Measurements from ENCODE around the gene PACS2. TPM values are rescaled to one million over a fixed set of nuclear protein-coding genes. Genes with fewer than 3 reads are reported as not detected.

PACS2 gene
- total RNA-seq, result 10 to 100 TPM; 59.8 to 97.4 (median 71.2) TPM

DNA sequence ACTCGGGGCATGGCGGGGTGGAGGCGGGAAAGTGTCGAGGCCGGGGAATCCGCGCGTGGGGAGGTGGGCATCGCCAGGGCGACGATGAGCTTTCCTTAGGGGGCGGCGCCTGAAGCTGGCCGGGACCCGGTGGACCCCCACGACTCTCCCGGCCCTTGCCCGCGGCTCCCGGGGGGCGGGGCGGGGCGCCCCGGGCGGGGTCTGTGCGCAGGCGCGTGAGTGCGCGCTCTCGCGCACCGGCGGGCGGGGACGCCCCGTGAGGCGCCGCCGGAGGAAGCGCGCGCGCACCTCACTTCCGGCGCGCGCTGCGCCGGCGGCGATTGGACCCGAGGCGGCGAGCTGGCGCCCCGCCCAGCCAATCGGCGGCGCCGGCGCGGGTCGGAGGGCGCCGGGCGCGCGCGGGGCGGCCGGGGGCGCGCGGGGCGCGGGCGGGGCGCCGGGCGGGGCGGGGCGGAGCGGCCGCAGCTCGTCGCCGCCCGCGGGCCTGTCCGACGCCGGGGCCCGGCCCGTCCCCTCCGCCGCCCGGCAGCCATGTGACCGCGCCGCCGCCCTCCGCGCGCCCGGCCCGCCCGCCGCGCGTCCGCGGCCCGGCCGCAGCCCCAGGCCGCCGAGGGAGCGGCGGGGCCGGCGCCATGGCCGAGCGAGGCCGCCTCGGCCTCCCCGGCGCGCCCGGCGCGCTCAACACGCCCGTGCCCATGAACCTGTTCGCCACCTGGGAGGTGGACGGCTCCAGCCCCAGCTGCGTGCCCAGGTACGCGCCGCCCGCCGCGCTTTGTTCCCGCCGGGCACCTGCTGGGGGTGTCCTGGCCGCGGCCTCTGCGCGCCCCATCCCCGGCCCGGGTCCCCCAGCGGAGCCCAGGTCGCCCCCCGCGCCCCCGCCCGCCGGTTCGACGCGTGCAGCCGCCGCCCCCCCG lies at the start of gene PACS2:
TSS of gene PACS2 (plus strand) at position 462 of the 914 bp plus-strand sequence. CDS start at position 633, 171 bp downstream.
- intact Hi-C loops (cut with DNase I), result loop anchor here (10.0 kb wide), 1 partner anchor 70 kb away; the partner anchor contains the start of gene BTBD6
- no peak for DNase-seq (ENCODE audit: extremely low spot score)
- Histone ChIP-seq H3K27ac (replicated peaks in 1 of 4) (peak within 1 kb of the TSS; percentile 90 to 99 (median 98)), H3K27me3 (no peaks in the 10 kb centered on the region), H3K4me3 (peak within 1 kb of the TSS; percentile 76 to 98 (median 92)), H3K4me1 (peaks cover 36 to 54% (median 46%) of the 10 kb centered on the region in 4 donors), H3K36me3 (no peaks in the 10 kb centered on the region), H3K9me3 (no peaks in the 10 kb centered on the region)
- 0% methylated on average over 33 of the region's 163 CpGs for WGBS
- TF ChIP-seq POLR2AphosphoS5 (IDR thresholded peaks at IDR 0.05), result peak; percentile 34 to 71
- TF ChIP-seq, protein P1, sequence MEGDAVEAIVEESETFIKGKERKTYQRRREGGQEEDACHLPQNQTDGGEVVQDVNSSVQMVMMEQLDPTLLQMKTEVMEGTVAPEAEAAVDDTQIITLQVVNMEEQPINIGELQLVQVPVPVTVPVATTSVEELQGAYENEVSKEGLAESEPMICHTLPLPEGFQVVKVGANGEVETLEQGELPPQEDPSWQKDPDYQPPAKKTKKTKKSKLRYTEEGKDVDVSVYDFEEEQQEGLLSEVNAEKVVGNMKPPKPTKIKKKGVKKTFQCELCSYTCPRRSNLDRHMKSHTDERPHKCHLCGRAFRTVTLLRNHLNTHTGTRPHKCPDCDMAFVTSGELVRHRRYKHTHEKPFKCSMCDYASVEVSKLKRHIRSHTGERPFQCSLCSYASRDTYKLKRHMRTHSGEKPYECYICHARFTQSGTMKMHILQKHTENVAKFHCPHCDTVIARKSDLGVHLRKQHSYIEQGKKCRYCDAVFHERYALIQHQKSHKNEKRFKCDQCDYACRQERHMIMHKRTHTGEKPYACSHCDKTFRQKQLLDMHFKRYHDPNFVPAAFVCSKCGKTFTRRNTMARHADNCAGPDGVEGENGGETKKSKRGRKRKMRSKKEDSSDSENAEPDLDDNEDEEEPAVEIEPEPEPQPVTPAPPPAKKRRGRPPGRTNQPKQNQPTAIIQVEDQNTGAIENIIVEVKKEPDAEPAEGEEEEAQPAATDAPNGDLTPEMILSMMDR (IDR thresholded peaks at IDR 0.05), result no peak

- Histone ChIP-seq H3K27ac (replicated peaks in 1 of 4) (no peak overlapping the region), H3K36me3 (peaks cover 0 to 73% (median 29%) of the 10 kb centered on the region in 4 donors)
- 76% methylated on average over 8 of the region's 21 CpGs for WGBS
Observed at GRCh38 chr14:105267820-105268548, 46.6 kb upstream of the PACS2 start.

DNA sequence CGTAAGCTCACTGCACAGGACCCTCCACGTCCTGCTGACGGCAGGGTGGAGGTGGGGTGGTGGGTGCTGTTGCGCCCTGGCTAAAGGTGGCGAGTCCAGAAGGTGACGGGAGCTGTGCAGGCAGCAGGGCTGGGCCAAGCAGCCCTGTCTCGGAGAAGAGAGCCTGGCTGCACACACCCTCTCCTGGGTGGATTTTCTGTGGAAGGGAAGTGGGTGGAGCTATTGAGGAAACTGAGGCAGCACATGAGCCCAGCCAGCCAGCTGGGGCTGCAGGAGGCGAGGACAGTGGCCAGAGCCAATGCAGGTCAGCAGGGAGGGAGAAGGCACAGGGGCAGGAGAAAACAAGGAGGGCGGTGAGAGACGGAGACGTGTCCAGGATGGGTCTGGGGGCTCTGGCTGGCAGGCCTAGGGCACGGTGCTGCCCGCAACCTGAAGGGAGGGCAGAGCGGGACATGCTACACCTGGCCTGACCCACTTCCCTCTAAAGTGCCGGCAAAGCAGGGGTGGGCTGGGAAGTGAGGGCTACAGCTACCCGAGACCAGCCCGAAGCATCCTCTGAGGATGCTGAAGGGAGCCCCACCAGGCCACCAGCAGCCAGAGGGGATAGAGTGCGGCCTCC lies 45.7 kb upstream of the PACS2 start:
- DNase-seq (ENCODE audit: extremely low spot score), result no peak
- Histone ChIP-seq H3K27me3 (no peaks in the 10 kb centered on the region), H3K36me3 (peaks cover 0 to 66% (median 25%) of the 10 kb centered on the region in 4 donors), H3K4me3 (no peak overlapping the region), H3K27ac (replicated peaks in 1 of 4) (no peak overlapping the region), H3K4me1 (peaks cover 0 to 6% (median 0%) of the 10 kb centered on the region in 4 donors), H3K9me3 (no peaks in the 10 kb centered on the region)
- 88% methylated on average over 15 of the region's 18 CpGs for WGBS
- intact Hi-C loops (cut with DNase I), result no loop called here
- TF ChIP-seq EP300 (IDR thresholded peaks at IDR 0.05) (no peak), POLR2AphosphoS5 (IDR thresholded peaks at IDR 0.05) (no peak), POLR2A (IDR thresholded peaks at IDR 0.05; ENCODE audit: low read depth) (no peak)
- TF ChIP-seq, protein P1 (IDR thresholded peaks at IDR 0.05), result no peak

More at GRCh38 chr14:105267820-105268548, 46.6 kb upstream of the PACS2 start:
- H3K9me3 ChIP-seq, result no peaks in the 10 kb centered on the region
- intact Hi-C loops (cut with DNase I), result no loop called here
- H3K27me3 ChIP-seq, result no peaks in the 10 kb centered on the region
- H3K4me1 ChIP-seq, result peaks cover 0 to 6% (median 0%) of the 10 kb centered on the region in 4 donors
- H3K4me3 ChIP-seq, result no peak overlapping the region
- TF ChIP-seq POLR2AphosphoS5 (IDR thresholded peaks at IDR 0.05) (no peak), EP300 (IDR thresholded peaks at IDR 0.05) (no peak), POLR2A (IDR thresholded peaks at IDR 0.05; ENCODE audit: low read depth) (no peak)
- TF ChIP-seq, protein P1 (IDR thresholded peaks at IDR 0.05), result no peak
- DNase-seq (ENCODE audit: extremely low spot score), result no peak

DNA sequence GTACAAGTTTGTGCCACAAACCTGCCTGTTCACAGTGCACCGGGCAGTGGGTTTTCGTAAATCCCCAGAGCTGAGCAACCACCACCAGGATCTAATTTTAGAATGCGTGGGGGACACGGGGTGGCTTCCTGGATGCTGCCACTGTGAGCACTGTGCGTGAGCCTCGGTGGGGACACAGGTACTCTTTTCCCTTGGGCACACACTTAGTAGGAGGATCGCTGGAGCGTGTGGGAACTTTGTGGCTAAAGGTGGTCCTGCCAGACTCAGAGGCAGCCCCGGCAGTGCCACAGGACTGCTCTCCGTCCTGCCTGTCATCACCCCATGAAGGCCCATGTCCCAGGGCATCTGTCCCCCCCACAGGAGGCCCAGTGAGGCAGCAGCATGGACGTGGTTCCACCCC lies 45.1 kb upstream of the PACS2 start:
- TF ChIP-seq POLR2AphosphoS5 (IDR thresholded peaks at IDR 0.05), result no peak
- no peak for TF ChIP-seq POLR2A (IDR thresholded peaks at IDR 0.05; ENCODE audit: low read depth)
- TF ChIP-seq, protein P1 (IDR thresholded peaks at IDR 0.05), result no peak
- no peak for TF ChIP-seq EP300 (IDR thresholded peaks at IDR 0.05)
- H3K4me1 ChIP-seq, result peaks cover 0 to 6% (median 0%) of the 10 kb centered on the region in 4 donors
- no peak overlapping the region for H3K4me3 ChIP-seq
- H3K36me3 ChIP-seq, result peaks cover 0 to 60% (median 20%) of the 10 kb centered on the region in 4 donors
- no peak overlapping the region for H3K27ac ChIP-seq (replicated peaks in 1 of 4)
- H3K27me3 ChIP-seq, result no peaks in the 10 kb centered on the region
- intact Hi-C loops (cut with DNase I), result no loop called here
- WGBS, result 100% methylated on average over 4 of the region's 11 CpGs
- DNase-seq (ENCODE audit: extremely low spot score), result no peak
- no peaks in the 10 kb centered on the region for H3K9me3 ChIP-seq

Measured in esophagus muscularis mucosa (tissue), 4 donors.